Fibroblast of skin of right quadriceps (primary cell): Measurements from ENCODE around the gene NUDCD3.

Source experiments
- DNase-seq: peaks from one replicate; pipeline ENCODE4 v3.0.0-alpha.2; 2013

Gene NUDCD3

GRCh38 chr7:44380831-44381493 is 109.5 kb downstream of the NUDCD3 start:
- no peak for DNase-seq

GRCh38 chr7:44380189-44380830 is 110.1 kb downstream of the NUDCD3 start:
- no peak for DNase-seq

GRCh38 chr7:44379366-44380188 is 110.9 kb downstream of the NUDCD3 start:
- no peak for DNase-seq

- peak; percentile 87 for DNase-seq
Observed at GRCh38 chr7:44378744-44379143, 111.7 kb downstream of the NUDCD3 start.

DNA sequence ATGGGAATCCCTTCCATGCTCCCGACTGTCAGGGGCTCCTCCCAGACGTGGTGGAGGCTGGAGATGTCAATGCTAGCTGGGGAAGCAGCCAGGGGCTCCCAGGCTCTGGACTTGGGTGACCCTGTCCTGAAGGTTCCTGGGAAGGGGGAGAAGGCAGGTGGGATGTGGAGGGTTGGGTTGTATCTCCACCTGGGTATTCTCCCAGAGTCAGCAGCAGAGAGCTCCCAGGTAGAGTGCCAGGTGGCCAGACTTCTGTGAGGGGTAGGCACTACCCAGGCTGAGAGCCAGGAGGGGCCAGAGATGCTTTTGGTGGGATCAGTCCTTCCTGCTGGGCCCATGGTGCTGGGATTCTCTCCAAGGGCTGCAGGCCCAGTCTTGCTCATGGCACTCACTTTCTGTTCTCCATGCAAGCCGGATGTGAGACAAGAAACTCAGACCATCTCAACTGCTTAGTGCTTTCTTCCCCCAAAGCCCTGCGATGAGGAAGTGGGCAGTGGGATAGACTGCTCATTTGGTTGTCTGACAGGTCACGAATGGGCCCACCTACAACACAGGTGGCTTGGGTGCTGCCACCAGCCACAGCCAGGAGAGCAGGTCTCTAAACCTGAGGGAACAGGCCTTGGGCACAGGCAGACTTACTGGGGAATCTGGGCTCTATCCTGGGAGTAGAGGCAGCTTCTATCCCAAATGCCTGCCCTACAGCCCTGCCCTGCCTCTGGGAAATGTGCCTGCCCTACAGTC is 112.6 kb downstream of the NUDCD3 start:
- no peak for DNase-seq

- DNase-seq = no peak
Observed at GRCh38 chr7:44377134-44377463, 113.4 kb downstream of the NUDCD3 start.

DNA sequence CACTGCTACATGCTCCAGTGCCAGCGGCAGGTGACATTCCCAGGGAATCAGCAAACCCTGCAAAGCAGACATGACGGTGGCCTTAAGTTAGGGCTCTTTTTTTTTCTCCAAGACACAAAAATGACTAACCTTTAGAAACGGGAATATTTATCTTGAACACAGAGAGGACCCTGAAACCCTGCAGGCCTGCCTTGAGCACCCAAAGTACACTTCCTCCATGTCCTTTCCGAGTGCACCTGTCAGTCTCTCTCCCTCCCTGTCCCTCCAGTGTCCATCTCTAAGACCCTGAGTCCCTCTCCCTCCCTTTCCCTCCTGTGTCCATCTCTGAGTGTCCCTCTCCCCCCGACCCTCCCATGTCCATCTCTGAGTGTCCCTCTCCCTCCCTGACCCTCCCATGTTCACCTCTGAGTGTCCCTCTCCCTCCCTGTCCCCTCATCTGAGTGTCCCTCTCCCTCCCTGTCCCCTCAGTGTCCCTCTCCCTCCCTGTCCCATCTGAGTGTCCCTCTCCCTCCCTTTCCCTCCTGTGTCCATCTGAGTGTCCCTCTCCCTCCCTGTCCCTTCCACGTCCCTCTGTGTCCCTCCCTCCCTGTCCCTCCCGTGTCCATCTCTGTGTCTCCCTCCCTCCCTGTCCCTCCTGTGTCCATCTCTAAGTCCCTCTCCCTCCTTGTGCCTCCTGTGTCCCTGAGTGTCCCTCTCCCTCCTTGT is 113.9 kb downstream of the NUDCD3 start:
- no peak for DNase-seq

GRCh38 chr7:44375926-44376342 is 114.5 kb downstream of the NUDCD3 start:
- DNase-seq = no peak

GRCh38 chr7:44375236-44375699 is 115.2 kb downstream of the NUDCD3 start:
- DNase-seq = no peak

- DNase-seq = no peak
Observed at GRCh38 chr7:44374007-44374763, 116.3 kb downstream of the NUDCD3 start.

DNA sequence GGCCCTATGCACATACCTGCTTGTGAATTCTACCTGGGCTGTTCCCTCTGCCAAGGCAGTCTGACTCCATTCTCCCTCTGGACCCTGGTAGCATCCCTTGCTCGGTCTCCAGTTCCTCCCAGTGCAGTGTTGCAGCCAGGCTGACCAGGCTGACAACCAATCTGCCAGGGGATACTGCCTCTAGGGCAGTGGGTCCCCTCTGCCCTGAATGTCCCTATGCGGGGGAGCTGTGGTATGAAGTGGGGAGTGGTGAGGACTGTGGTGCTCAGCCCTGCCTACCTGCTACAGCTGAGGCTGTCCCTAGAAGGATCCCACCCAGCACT is 117.1 kb downstream of the NUDCD3 start:
- DNase-seq = no peak

- DNase-seq = no peak
Observed at GRCh38 chr7:44372560-44373417, 117.7 kb downstream of the NUDCD3 start.

GRCh38 chr7:44368885-44369284 is 121.6 kb downstream of the NUDCD3 start:
- DNase-seq = no peak

GRCh38 chr7:44368455-44368854 is 122.0 kb downstream of the NUDCD3 start:
- no peak for DNase-seq

DNA sequence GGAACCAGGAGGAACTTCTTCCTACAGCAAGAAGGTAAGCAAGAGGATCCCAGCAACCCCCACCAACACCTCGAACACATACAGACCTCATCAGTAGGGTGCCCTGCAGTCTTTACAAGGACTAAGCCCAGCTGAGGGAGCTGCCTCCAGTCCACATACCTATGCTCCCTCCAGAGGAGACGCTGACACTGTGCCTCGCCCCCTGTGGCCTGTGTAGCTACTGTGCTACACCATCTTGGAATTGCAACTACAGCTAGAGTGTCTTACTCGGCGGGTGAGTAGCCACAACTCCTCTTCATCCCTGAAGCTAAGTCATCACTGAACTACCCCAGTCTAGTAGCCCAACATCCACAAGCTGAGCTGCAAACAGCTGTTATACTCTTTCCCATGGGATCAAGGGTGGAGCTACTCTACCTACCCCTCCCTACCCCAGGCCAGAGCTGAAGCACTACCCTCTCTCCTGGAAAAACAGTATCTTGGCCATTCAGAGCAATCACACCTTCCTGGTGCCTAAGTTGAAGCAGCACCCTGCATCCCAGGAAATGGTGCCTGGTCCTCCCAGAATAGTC is 122.9 kb downstream of the NUDCD3 start:
- DNase-seq = no peak

DNA sequence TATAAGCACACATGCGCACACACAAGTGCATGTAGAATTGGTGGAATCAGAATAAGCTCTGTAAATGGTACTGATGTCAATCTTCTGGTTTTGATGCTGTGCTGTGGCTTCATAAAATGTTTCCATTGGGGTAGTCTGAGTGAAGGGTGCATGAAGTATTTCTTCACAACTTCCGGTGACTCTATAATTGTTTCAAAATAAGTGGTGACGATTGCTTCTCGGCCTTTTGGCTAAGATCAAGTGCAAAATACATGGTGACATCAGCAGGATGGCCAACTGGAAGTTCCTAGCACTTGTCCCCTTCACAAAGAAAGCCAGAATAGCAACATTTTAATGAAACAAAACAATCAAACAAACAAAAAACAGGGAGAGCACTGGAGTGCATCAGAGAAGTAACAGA is 123.5 kb downstream of the NUDCD3 start:
- DNase-seq = no peak

DNA sequence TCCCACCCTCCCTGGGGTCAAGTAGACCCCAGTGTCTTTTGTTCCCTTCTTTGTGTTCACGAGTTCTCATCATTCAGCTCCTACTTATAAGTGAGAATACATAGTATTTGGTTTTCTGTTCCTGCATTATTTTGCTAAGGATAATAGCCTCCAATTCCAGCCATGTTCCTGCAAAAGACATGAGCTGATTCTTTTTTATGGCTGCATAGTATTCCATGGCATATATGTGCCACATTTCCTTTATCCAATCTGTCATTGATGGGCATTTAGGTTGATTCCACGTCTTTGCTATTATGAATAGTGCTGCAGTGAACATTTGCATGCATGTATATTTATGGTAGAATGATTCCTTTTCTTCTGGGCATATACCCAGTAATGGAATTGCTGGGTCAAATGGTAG is 136.8 kb downstream of the NUDCD3 start:
- no peak for DNase-seq

DNA sequence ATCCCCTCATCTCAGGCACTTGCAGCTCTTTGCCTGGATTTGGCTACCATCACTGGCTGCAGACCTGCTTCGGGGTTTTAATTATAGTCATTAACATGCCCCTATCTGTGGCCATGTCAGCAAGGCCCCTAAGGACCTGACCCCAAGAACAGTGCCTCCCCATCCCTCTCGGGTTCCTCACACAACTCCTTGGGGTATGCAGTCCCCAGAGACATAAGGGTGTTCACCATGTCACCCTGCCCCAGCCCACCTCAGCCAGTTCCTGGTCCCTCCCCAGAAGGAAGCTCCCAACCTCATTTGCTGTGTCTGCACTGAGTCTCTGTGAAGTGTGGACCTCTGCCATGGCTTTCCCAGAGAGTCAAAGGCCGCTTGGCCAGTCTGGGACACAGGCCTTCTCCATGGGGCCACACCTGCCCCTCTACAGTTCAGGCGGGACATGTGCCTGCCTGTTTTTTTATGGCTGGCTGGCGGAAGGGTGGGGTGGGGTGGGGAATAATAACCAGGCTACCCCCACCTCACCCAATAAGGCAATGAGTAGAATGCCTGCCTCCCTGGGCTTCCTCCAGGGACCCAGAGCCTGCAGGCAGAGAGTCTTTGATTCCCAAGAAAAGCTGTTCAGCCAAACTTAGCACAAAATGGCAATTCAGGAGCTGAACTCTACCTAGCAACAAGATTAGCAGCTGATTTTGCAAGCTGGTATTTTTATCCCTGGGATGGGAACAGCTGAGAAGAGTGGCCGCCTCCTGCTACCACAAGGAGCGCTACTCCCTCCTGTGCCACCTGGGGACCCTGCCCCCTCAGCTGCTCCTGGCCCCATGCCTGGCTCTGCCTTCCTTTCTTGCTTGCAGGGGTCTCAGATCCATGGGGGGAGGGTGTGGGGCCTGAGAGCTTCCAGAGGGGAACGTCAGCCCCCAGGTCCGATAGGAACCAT is 141.3 kb downstream of the NUDCD3 start:
- no peak for DNase-seq

DNA sequence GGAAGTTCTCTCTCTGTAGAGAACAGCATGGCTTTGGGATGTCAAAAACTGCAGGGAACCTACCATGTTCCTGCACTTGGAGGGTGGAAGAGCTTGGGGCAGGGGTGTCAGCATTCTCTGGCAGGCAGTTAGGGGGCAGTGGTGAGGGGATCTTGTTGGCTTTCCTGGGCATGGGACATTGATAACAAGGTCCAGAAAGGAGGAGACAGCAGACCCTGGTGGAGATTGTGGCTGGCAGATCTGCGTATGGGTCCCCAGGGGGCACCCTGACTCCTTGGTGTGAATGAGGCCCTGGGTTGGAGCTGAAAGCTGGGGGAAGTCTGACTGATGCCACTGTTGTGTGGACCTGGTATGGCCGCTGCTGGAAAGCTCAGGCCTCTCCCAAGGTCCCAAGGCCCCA is 142.2 kb downstream of the NUDCD3 start:
- DNase-seq = peak; percentile 39
